Activated naive CD4-positive, alpha-beta T cell treated with anti-CD3 and anti-CD28 coated beads, Interleukin-2, amount 50 U/mL, for 16 hours (primary cell): ENCODE data around the gene CHMP2A.
"Not testable (repeated sequence)": the region's sequence is repeated elsewhere in the genome, so short reads cannot be mapped to it uniquely, and the experiment has no call there.

Experiments used
- DNase-seq: peaks from one replicate; pipeline ENCODE4 v3.0.0-alpha.2; 2020

The CHMP2A gene

GRCh38 chr19:58510084-58510862 is 44.6 kb downstream of the CHMP2A start:
- no peak for DNase-seq

GRCh38 chr19:58509731-58510083 is 45.2 kb downstream of the CHMP2A start:
- no peak for DNase-seq

GRCh38 chr19:58507602-58508223 is 47.2 kb downstream of the CHMP2A start:
- DNase-seq = not testable (repeated sequence)
